GM12891 (cell line): ENCODE data around the gene POLR1F.

Experiments
- PAX5 ChIP-seq: IDR thresholded peaks from 2 replicates; pipeline ENCODE4 v1.6.1; 2011; ENCODE audit warnings: low read length, moderate library complexity, mild to moderate bottlenecking; ENCODE audit not compliant: insufficient read depth, severe bottlenecking
- POLR2A ChIP-seq: IDR thresholded peaks from 2 replicates; pipeline ENCODE4 v1.6.1; 2011; ENCODE audit warnings: low read depth, low read length, control low read depth
- POLR2AphosphoS5 ChIP-seq: IDR thresholded peaks from 2 replicates; pipeline ENCODE4 v1.6.1; 2011; ENCODE audit warnings: low read depth, low read length, control low read depth
- POU2F2 ChIP-seq: IDR thresholded peaks from 2 replicates; pipeline ENCODE4 v1.6.1; 2011; ENCODE audit warnings: low read depth, mild to moderate bottlenecking, control low read depth, low read length, moderate library complexity
- SPI1 ChIP-seq: IDR thresholded peaks from 2 replicates; pipeline ENCODE4 v1.6.1; 2011; ENCODE audit warnings: low read depth, low read length, control low read depth
- TAF1 ChIP-seq: IDR thresholded peaks from 2 replicates; pipeline ENCODE4 v1.6.1; 2011; ENCODE audit warnings: low read depth, low read length, control low read depth

DNA sequence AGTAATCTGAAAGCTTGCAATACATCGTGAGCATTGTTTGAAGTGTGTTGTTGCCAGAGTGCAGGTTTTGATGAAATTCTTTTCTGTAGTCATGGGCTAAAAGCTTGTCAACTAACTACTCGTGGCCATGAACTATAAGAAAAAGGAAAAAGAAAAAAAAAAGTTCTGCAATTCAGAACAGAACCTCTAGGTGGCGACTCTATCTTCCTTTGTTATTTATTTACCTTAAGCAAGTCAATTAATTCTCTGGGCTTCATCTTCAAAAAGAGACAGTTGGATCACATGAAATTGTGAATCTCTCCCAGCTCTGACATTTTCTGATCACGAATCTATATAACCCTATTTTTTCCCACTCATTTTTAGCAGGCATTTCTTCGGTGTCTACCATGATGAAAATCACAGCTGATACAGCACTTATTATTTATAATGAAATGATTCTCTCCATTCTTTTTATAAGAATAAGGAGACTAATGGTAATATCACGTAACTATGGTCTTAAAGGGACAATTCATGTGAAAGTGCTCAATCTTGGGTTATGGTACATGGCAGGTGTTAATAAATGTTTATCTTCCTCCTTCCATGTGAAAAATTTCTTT lies 45.8 kb upstream of the POLR1F start:
- TF ChIP-seq POLR2A (no peak), POLR2AphosphoS5 (no peak), TAF1 (no peak), SPI1 (no peak), POU2F2 (no peak), PAX5 (no peak)
